Breast epithelium (tissue), 3 donors: ENCODE data around the gene UNC80.
A peak's percentile ranks its signal among the peaks of the same experiment; 100 is the strongest.

ENCODE experiments used
- POLR2AphosphoS5 ChIP-seq, 3 donors: sonication (generic); formaldehyde crosslinking; IDR thresholded peaks; one replicate each; pipeline ENCODE4 v1.6.1; 2017; ENCODE audit warnings: antibody characterized with exemption in 3 of 3
- TF ChIP-seq, protein P1 (sequence below), 3 donors: fragments of 450-650 bp; IDR thresholded peaks; one replicate each; pipeline ENCODE4 v1.5.1; 2016 to 2017; ENCODE audit warnings: antibody characterized with exemption in 3 of 3, mild to moderate bottlenecking in 3 of 3, moderate library complexity in 3 of 3

GRCh38 chr2:210002158-210003157 lies 230.8 kb downstream of the UNC80 start, which contains the start of gene RPE:
- TF ChIP-seq, protein P1, sequence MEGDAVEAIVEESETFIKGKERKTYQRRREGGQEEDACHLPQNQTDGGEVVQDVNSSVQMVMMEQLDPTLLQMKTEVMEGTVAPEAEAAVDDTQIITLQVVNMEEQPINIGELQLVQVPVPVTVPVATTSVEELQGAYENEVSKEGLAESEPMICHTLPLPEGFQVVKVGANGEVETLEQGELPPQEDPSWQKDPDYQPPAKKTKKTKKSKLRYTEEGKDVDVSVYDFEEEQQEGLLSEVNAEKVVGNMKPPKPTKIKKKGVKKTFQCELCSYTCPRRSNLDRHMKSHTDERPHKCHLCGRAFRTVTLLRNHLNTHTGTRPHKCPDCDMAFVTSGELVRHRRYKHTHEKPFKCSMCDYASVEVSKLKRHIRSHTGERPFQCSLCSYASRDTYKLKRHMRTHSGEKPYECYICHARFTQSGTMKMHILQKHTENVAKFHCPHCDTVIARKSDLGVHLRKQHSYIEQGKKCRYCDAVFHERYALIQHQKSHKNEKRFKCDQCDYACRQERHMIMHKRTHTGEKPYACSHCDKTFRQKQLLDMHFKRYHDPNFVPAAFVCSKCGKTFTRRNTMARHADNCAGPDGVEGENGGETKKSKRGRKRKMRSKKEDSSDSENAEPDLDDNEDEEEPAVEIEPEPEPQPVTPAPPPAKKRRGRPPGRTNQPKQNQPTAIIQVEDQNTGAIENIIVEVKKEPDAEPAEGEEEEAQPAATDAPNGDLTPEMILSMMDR (IDR thresholded peaks at IDR 0.05): no peak
- TF ChIP-seq POLR2AphosphoS5 (IDR thresholded peaks at IDR 0.05): peak in 1 of 3 donors; percentile 35
